Measurements from ENCODE around the gene APCDD1L.

- TF ChIP-seq CTCF (IDR thresholded peaks at IDR 0.05) (no peak), ZFX (IDR thresholded peaks at IDR 0.05; ENCODE audit: borderline replicate concordance) (no peak)
These were observed 30.6 kb upstream of the APCDD1L start for GRCh38 chr20:58545565-58546415.

All from 22Rv1 (cell line).